ENCODE results near the gene REEP1.
"Not testable (repeated sequence)": the region's sequence is repeated elsewhere in the genome, so short reads cannot be mapped to it uniquely, and the experiment has no call there.

REEP1 gene

DNA sequence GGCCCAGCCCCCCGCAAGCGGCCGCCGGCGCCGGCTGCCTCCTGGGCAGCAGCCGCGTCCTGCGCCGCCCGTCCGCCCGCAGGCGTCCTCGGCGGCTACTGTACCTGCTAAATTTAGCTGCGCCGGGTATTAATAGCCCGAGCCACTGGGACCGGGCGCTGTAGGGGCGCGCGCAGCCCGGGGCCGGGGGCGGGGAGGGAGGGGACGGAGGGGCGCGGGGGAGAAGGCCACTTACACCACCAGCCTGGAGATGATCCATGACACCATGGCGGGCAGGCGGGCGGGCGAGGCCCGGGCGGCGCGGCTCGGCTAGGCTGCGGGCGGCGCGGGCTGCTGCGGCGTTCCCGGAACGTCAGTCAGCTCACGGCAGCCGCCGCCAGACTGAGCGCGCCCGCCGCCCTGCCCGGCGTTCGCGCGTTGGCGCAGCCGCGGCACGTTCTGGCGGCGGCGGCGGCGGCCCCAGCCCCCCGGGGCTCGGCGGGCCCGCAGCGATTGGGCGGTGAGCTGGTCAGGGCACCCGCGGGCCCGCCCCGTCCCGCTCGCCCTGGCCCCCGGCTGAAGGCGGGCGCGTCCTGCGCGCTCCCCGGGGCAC, at the start of gene REEP1:
TSS of gene REEP1 (minus strand) at position 383 of the 592 bp plus-strand sequence. CDS start at position 267, 116 bp downstream.
- DNase-seq: no peak

- no peak for DNase-seq
These were observed 46.4 kb upstream of the REEP1 start for GRCh38 chr2:86383844-86384243.

DNA sequence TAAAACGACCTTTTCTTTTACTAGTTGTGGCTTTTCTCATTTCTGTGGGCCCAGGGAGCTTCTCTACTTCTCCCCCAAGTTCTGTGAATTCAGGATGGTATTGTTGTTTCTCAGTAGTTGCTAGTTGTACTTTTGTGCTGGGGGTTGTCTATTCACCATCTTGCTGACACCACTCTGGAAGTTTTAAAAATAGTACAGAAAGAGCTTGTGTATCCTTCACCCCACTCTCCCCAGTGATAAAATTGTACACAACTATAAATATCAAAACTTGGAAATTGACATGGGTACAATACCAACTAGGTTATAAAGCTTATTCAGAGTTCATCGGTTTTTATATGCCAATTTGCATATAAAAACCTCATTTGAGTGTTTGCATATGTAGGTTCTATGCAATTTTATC, 45.3 kb upstream of the REEP1 start:
- DNase-seq: no peak

DNA sequence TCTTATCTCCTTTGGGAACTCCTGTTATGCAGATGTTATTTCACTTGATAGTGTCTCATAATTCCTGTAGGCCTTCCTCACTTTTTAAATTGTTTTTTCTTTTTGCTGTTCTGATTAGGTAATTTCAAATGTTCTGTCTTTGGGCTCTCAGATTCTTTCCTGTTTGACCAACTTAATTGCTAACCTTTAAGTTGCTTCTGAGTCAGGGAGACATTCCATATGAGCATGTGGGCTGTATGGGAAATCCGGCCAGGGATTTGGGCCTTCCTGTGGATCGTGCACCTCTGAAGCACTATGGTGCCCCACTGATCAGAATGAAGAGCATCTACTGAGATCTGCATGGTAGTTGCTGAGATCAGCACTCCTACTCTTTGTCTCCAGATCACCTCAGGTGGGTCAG, 44.7 kb upstream of the REEP1 start:
- DNase-seq: no peak

GRCh38 chr2:86378469-86378868, 41.0 kb upstream of the REEP1 start:
- DNase-seq: no peak

DNA sequence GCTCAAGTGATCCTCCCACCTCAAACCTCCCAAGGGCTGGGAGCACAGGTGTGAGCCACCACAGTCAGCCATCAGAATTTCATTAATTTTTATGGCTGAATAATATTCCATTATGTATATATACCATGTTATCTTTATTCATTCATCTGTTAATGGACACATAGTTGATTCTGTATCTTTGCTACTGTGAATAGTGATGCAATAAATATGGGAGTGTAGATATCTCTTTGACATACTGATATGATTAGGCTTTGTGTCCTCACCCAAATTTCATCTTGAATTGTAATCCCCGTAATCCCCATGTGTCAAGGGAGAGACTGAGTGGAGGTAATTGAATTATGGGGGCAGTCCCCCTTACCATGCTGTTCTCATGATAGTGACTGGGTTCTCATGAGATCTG, 38.2 kb upstream of the REEP1 start:
- DNase-seq: no peak

DNA sequence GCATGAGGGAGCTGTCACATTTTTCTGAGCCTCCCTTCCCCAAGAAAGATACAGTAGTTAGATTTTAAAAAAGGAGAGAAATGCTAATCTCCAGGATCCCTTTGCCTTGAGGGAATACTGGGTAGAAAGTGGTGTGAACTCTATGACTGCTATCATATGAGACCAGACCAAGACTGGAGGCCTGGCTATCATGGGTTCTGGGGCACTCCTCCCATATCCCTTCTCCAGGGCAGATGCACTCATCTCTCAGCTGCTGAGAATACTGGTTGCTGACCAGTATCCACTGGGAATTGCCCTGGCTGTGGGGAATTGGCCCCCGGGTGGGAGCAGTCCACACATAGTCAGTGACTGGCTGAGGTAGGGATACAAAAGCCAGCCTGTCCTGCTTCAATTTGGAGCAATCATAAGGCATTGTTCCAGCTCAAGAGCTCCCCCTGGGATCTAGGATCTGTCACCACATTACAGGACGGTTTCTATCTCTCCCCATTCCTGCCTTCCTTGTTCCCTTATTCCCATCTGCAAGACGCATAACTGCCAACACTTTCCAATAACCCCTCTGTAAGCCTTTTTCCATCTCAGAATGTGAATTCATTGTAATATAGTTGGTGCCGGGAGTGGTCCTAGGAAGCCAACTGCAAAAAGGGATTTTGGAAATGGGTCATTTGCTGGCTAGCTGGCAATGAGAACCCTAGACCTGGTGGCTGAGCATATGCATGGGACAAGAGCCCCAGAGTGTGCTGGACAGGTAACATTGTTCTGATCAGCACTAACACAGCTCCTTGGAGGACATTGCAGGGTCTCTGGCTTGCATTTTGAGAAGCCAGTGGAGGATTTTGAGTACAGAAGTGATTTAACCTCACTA, 35.4 kb upstream of the REEP1 start:
- no peak for DNase-seq

- DNase-seq: no peak
These were observed 34.7 kb upstream of the REEP1 start for GRCh38 chr2:86372133-86372532.

- peak; percentile 36 for DNase-seq
These were observed 34.1 kb upstream of the REEP1 start for GRCh38 chr2:86371527-86371926.

- no peak for DNase-seq
These were observed 33.2 kb upstream of the REEP1 start for GRCh38 chr2:86370579-86370978.

- peak; percentile 63 for DNase-seq
These were observed 30.9 kb upstream of the REEP1 start for GRCh38 chr2:86368161-86368824.

GRCh38 chr2:86367499-86367777, 30.0 kb upstream of the REEP1 start:
- no peak for DNase-seq

- no peak for DNase-seq
These were observed 29.4 kb upstream of the REEP1 start for GRCh38 chr2:86366651-86367498.

GRCh38 chr2:86364894-86365293, 27.5 kb upstream of the REEP1 start:
- no peak for DNase-seq

GRCh38 chr2:86360776-86361175, 23.4 kb upstream of the REEP1 start:
- no peak for DNase-seq

DNA sequence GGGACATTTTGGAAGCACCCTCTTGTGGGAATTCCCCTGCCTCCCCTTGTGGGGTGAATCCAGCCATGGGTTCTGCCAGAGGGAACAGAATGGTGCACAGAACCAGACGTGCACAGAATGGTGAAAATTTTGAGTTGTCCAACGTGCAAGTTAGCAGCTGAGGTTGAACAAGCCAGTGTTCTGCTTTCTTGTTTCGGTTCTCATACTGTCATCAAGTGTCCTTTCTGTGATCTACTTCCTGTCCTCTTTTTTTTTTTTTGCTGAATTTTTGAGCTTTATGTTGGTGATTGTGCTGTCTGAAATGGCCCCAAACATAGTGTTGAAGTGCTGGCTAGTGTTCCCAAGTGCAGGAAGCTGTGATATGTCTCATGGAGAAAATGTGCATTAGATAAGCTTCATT, 21.5 kb upstream of the REEP1 start:
- DNase-seq: no peak

DNA sequence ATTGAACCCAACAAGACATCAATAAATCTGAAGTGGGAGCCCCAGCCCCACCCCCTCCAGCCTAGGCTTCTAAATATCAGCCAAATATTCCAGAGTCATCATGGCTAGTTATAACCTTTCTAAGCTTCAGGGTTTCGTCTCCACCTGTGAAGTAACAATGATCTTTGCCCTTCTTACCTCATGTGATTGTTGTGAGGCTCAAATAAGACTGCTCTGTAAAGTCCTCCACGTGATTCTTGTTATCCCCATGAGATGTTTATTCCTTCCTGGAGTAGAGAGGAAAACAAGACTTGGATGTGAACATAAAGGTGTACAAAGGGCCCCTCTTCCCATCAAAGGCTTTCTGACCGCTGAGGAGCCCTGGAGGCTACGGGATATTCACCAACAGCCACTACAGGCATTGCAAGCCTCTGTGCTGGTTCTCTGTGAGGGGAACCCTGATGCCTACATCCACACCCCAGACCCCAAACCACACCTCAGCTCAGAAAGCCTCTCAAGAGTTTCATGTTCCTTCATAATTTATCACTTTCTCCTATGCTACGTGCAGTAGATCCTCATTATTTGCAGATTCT, 20.1 kb upstream of the REEP1 start:
- no peak for DNase-seq

GRCh38 chr2:86352727-86353221, 15.3 kb upstream of the REEP1 start:
- no peak for DNase-seq

DNA sequence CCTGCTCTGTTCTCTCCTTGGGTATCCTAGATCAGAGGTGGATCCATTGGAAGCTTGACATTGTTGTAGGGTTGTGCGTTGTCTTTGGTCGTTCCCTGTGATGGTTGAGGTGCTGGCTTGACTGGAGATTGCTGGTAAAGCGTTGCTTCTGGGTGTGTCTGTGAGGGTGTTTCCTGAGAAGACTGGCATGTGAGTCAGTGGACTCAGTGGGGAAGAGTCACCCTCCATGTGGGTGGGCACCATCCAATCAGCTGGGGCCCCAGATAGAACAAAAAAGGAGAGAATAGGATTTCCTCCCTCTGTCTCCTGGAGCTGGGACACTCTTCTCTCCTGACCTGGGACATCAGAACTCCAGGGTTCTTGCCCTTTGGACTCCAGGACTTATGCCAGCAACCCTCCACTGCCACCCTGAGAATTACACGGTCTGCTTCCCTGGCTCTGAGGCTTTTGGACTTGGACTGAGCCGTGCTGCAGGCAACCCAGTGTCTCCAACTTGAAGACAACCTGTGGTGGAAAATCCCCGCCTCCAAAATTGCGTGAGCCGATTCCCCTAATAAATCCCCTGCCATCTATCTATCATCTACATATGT, 14.8 kb upstream of the REEP1 start:
- no peak for DNase-seq

- DNase-seq: no peak
These were observed 13.3 kb upstream of the REEP1 start for GRCh38 chr2:86350751-86351150.

- no peak for DNase-seq
These were observed 10.0 kb upstream of the REEP1 start for GRCh38 chr2:86347401-86347800.

DNA sequence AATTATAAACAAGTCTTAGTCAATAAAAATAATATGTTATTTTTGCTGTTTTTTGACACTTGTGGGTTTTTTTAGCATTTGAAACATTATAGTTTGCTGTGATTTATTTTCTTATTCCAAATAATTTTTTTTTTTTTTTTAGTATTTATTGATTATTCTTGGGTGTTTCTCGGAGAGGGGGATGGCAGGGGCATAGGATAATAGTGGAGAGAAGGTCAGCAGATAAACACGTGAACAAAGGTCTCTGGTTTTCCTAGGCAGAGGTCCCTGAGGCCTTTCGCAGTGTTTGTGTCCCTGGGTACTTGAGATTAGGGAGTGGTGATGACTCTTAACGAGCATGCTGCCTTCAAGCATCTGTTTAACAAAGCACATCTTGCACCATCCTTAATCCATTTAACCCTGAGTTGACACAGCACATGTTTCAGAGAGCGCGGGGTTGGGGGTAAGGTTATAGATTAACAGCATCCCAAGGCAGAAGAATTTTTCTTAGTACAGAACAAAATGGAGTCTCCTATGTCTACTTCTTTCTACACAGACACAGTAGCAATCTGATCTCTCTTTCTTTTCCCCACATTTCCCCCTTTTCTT, 8.5 kb upstream of the REEP1 start:
- DNase-seq: not testable (repeated sequence)
